ENCODE measurements around the gene TUSC2. TPM values are rescaled to one million over a fixed set of nuclear protein-coding genes. Genes with fewer than 3 reads are reported as not detected.

TUSC2 gene
- total RNA-seq, 1 experiment from 2014 or later, result 33.5 TPM

DNA sequence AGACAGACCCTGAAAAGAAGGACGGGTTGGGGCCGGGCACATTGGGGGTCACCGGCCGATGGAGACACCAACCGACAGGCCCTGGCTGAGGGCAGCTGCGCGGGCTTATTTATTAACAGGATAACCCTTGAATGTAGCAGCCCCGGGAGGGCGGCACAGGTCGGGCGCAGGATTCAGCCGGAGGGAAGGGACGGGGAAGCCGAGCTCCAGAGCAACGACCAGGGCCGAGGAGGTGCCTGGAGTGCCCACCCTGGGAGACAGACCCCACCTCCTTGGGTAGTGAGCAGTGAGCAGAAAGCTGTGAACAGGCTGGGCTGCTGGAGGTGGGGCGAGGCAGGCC lies 51.3 kb downstream of the TUSC2 start:
- H3K14ac ChIP-seq (ENCODE audit: insufficient read depth, low read length), result no peak overlapping the region
- no peaks in the 10 kb centered on the region for H4K20me1 ChIP-seq (ENCODE audit: control insufficient read depth, insufficient read depth, insufficient read length)
- no peak overlapping the region for H3K9ac ChIP-seq (ENCODE audit: extremely low read depth, insufficient read length, low read length)
- no peak overlapping the region for H3K56ac ChIP-seq (ENCODE audit: insufficient read length, low read depth, low read length)
- no peak overlapping the region for H3K27ac ChIP-seq (ENCODE audit: insufficient read length, low read depth, low read length)
- no peak overlapping the region for H4K5ac ChIP-seq (ENCODE audit: insufficient read length, low read depth, low read length)
- H3K36me3 Mint-ChIP-seq (ENCODE audit: insufficient read depth in 1 of 3, low read depth in 3 of 3), result no peaks in the 10 kb centered on the region; a peak in 1 of 7 replicates
- H2AK5ac ChIP-seq (ENCODE audit: insufficient read length, low read length), result no peak overlapping the region
- H4K8ac ChIP-seq (replicated peaks; ENCODE audit: insufficient read length, low read depth, low read length), result no peak overlapping the region
- no peak overlapping the region for H2BK120ac ChIP-seq (ENCODE audit: low read depth, low read length, poor library complexity, severe bottlenecking)
- TF ChIP-seq, protein P1, sequence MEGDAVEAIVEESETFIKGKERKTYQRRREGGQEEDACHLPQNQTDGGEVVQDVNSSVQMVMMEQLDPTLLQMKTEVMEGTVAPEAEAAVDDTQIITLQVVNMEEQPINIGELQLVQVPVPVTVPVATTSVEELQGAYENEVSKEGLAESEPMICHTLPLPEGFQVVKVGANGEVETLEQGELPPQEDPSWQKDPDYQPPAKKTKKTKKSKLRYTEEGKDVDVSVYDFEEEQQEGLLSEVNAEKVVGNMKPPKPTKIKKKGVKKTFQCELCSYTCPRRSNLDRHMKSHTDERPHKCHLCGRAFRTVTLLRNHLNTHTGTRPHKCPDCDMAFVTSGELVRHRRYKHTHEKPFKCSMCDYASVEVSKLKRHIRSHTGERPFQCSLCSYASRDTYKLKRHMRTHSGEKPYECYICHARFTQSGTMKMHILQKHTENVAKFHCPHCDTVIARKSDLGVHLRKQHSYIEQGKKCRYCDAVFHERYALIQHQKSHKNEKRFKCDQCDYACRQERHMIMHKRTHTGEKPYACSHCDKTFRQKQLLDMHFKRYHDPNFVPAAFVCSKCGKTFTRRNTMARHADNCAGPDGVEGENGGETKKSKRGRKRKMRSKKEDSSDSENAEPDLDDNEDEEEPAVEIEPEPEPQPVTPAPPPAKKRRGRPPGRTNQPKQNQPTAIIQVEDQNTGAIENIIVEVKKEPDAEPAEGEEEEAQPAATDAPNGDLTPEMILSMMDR (conservative IDR thresholded peaks at IDR 0.05), result no peak
- no peak overlapping the region for H2BK12ac ChIP-seq (ENCODE audit: insufficient read length, low read depth, low read length)
- H3K4me3 Mint-ChIP-seq, result no peak overlapping the region
- H2BK20ac ChIP-seq (ENCODE audit: low read depth, low read length, poor library complexity, severe bottlenecking), result no peak overlapping the region
- WGBS (ENCODE audit: extremely low coverage, insufficient read length, low lambda C conversion rate), result no CpG with 5 or more reads among the region's 17 CpGs
- H3K27ac Mint-ChIP-seq, result no peak overlapping the region
- no peaks in the 10 kb centered on the region for H3K79me2 ChIP-seq (ENCODE audit: insufficient read depth, low read length)
- no peak overlapping the region for H2BK15ac ChIP-seq (ENCODE audit: low read depth, low read length)
- no peak overlapping the region for H3K18ac ChIP-seq (ENCODE audit: insufficient read length, low read depth, low read length)
- H3K27me3 Mint-ChIP-seq (ENCODE audit: low read depth), result peaks cover 57% of the 10 kb centered on the region
- H3K4me2 ChIP-seq (ENCODE audit: insufficient read depth, insufficient read length, low read length), result no peak overlapping the region
- H3K23ac ChIP-seq (ENCODE audit: insufficient read length, low read depth, low read length), result no peak overlapping the region
- H3K9me3 Mint-ChIP-seq, result no peaks in the 10 kb centered on the region; a peak in 1 of 5 replicates
- H2BK5ac ChIP-seq (ENCODE audit: insufficient read length, low read length), result no peak overlapping the region
- H4K91ac ChIP-seq (ENCODE audit: insufficient read length, low read depth, low read length), result no peak overlapping the region
- H3K4me1 Mint-ChIP-seq, result peaks cover 22 to 30% of the 10 kb centered on the region in 2 experiments
- no peaks in the 10 kb centered on the region for H3K9me3 ChIP-seq (ENCODE audit: control insufficient read depth, low read depth, low read length)
- no peaks in the 10 kb centered on the region for H3K4me1 ChIP-seq (ENCODE audit: insufficient read depth, low read length)
- no peak overlapping the region for H3T11ph ChIP-seq (ENCODE audit: low read length)
- H3K4ac ChIP-seq (ENCODE audit: low read depth, low read length), result no peak overlapping the region
- H3K23me2 ChIP-seq (ENCODE audit: insufficient read length, low read depth, low read length, poor library complexity, severe bottlenecking), result peaks cover 10% of the 10 kb centered on the region
- H2AFZ ChIP-seq (ENCODE audit: low read length), result no peak overlapping the region
- no peak for DNase-seq
- H3K27me3 ChIP-seq (ENCODE audit: insufficient read depth, low read length), result peaks cover 16% of the 10 kb centered on the region; the same call in 1 of the 2 replicates
- H3K79me1 ChIP-seq (ENCODE audit: insufficient read depth, low read depth, low read length, poor library complexity, severe bottlenecking), result no peaks in the 10 kb centered on the region

Data from H9 (cell line).